Mucosa of descending colon (tissue), 3 donors: ENCODE measurements around the gene NFIL3. TPM values are rescaled to one million over a fixed set of nuclear protein-coding genes. Genes with fewer than 3 reads are reported as not detected.

Source experiments
- ATAC-seq: fragments of 200-7000 bp; cut with Tn5 transposase; one replicate; pipeline ENCODE4 v1.9.1; 2020; ENCODE audit warnings: mild to moderate bottlenecking, moderate library complexity
- DNase-seq, 3 donors: peaks; one replicate each; pipeline ENCODE4 v3.0.0-alpha.2; 2020
- H3K36me3 ChIP-seq: fragments of 200-600 bp; one replicate; pipeline ENCODE4 v1.8.0; 2021; ENCODE audit warnings: low read depth, mild to moderate bottlenecking
- H3K4me1 ChIP-seq: fragments of 200-600 bp; one replicate; pipeline ENCODE4 v1.8.0; 2021; ENCODE audit warnings: low read depth, mild to moderate bottlenecking
- H3K4me3 ChIP-seq: fragments of 200-600 bp; one replicate; pipeline ENCODE4 v1.8.0; 2021; ENCODE audit warnings: mild to moderate bottlenecking
- H3K9me3 ChIP-seq: fragments of 200-600 bp; one replicate; pipeline ENCODE4 v1.8.0; 2021; ENCODE audit warnings: mild to moderate bottlenecking
- intact Hi-C, 2 donors: fragments of 100-400 bp; cut with DNase I in 1 of 2; cut with micrococcal nuclease in 1 of 2; formaldehyde crosslinking; loops; one replicate each; pipeline versions ENCODE4 v1.11.0 to v1.11.1; 2022; cut with DNase I, micrococcal nuclease
- total RNA-seq, 3 donors: library from RNA; stranded (reverse); fragmentation: NEBNext Ultra II Directional in 2 of 3; extraction: Animal tissue kit (Norgen Biotek cat#: 25700) in 2 of 3; gene quantifications; one replicate each; pipeline versions ENCODE4 v1.2.1 to v1.2.4, GENCODE V29; 2021 to 2023
- TF ChIP-seq, protein P1 (sequence below): fragments of 200-600 bp; IDR thresholded peaks from one replicate; pipeline ENCODE4 v1.8.0; 2022; ENCODE audit warnings: antibody characterized with exemption, mild to moderate bottlenecking
- donor health status: DM: no; HTN: no; CAD: no; lungs with moderate emphysema.
- donor health status: DM: no; HTN: no; CAD: no.
- donor health status: DM: no; HTN: yes; CAD: no.

Gene NFIL3
- total RNA-seq, 3 donors from 2014 or later, result 17.7 to 41.9 (median 20.6) TPM

DNA sequence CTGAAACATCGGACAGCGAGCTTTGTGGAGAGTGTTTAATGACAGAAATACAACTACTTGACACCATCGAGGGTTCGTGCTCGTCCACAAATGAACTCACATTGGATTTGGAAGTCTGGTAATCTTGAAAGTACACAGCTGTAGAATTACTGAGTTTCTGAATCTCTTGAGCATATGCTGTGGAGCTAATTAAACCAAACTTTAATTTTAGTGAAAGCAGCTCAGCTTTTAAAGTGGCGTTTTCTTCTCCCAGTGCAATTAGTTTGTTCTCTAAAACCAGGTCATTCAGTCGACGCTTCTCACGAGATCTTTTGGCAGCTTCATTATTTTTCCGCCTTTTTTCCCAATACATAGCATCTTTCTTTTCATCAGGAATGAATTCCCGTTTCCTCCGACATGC, 13.5 kb downstream of the NFIL3 start:
- TF ChIP-seq, protein P1, sequence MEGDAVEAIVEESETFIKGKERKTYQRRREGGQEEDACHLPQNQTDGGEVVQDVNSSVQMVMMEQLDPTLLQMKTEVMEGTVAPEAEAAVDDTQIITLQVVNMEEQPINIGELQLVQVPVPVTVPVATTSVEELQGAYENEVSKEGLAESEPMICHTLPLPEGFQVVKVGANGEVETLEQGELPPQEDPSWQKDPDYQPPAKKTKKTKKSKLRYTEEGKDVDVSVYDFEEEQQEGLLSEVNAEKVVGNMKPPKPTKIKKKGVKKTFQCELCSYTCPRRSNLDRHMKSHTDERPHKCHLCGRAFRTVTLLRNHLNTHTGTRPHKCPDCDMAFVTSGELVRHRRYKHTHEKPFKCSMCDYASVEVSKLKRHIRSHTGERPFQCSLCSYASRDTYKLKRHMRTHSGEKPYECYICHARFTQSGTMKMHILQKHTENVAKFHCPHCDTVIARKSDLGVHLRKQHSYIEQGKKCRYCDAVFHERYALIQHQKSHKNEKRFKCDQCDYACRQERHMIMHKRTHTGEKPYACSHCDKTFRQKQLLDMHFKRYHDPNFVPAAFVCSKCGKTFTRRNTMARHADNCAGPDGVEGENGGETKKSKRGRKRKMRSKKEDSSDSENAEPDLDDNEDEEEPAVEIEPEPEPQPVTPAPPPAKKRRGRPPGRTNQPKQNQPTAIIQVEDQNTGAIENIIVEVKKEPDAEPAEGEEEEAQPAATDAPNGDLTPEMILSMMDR, result no peak
- intact Hi-C loops, result no loop called here
- H3K4me3 ChIP-seq, result no peak overlapping the region
- H3K36me3 ChIP-seq, result no peaks in the 10 kb centered on the region
- H3K9me3 ChIP-seq, result no peaks in the 10 kb centered on the region
- peaks cover 4% of the 10 kb centered on the region for H3K4me1 ChIP-seq
- DNase-seq, result no peak
- no peak for ATAC-seq

DNA sequence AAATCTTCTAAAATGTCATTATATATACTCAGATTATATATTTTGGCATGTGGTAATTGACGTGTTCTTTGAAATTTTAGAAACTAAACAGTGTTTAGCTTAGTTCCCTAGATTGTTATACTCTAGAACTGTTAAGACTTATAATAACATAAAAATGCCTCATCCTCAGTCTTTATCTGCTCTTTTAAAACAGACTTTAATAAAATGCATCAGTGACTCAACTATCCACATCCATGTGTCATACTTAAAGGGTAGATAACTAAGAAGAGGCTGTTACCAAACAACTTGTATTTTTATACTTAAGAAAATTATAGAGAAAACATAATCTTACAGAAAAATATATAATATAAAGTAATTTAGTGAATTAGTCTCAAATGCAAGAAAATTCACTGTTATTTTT, 15.2 kb downstream of the NFIL3 start:
- Histone ChIP-seq H3K4me1 (no peaks in the 10 kb centered on the region), H3K4me3 (no peak overlapping the region), H3K9me3 (no peaks in the 10 kb centered on the region), H3K36me3 (no peaks in the 10 kb centered on the region)
- TF ChIP-seq, protein P1, result no peak
- DNase-seq, result no peak
- no peak for ATAC-seq
- intact Hi-C loops, result no loop called here

DNA sequence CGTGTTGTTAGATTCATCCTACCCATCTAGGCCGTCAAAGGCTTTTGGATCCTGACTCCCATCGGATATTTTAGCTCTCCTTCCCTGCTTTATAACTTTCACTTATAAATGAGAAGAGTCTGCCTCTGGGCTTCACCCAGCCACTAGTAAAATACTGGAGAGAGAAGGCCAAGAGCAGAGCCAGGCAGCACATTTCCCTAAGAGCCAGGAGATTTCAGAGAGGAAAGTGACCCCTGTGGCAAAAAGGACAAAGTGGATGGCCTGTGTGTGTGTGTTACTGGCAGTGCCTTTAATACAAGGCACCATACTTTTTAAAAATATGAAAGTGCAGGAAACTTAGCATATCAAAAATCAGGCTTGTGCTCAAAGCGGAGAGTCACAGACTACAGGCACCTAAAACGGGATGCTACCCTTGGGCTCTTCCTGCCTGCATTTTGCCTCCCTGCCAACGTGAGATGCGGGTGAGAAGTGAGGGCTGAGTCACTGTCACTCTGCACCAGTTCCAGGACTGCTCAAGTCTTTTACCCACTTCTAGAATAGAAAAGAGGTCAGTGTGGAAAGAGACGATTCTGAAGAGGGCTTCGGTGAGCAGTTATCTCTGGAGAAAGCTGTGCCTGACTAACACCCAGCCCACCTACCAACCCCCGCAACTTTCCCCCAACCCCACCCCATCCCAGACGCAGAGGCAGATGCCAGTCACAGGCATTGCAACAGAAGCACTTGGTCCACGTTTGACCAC, 15.9 kb downstream of the NFIL3 start:
- Histone ChIP-seq H3K4me1 (no peaks in the 10 kb centered on the region), H3K4me3 (no peak overlapping the region), H3K9me3 (no peaks in the 10 kb centered on the region), H3K36me3 (no peaks in the 10 kb centered on the region)
- TF ChIP-seq, protein P1, result no peak
- no peak for ATAC-seq
- intact Hi-C loops, result no loop called here
- no peak for DNase-seq

DNA sequence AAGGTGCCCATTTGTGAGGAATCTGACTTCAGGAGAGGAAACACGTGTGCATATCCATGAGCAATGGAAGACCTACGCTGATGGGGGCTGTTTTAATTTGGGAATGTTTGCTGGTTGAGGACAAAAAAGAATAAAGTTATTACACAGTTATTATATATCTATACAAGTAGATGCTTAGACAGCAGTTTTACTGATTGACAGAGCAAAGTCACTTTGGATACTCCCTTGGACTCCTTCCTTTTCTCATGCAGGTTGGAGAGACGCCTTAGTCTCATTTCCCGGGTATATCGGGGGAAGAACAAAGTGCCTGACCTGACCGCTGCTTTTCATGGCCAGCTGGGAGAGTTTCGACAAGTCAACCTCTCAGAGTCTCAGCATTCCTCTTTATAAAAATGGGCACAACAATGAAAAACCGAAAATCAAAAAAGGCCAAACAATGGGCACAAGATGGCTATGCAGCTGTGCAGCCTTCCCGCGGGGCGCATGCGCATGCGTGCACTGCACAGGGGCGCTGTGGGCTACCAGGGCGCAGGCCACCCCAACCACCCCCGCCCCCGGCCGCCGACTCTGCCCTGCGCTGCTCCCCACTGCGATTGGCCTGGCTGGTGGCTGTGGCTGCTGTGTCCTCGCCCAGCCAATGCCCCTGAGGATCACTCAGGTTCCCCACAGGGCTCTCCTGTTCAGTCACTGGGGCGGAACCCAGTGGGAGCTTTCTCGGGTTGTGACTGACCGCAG, 18.1 kb downstream of the NFIL3 start:
- H3K9me3 ChIP-seq, result no peaks in the 10 kb centered on the region
- H3K36me3 ChIP-seq, result no peaks in the 10 kb centered on the region
- intact Hi-C loops, result no loop called here
- no peak overlapping the region for H3K4me3 ChIP-seq
- H3K4me1 ChIP-seq, result no peaks in the 10 kb centered on the region
- TF ChIP-seq, protein P1, result no peak
- DNase-seq (no peak), ATAC-seq (no peak)

DNA sequence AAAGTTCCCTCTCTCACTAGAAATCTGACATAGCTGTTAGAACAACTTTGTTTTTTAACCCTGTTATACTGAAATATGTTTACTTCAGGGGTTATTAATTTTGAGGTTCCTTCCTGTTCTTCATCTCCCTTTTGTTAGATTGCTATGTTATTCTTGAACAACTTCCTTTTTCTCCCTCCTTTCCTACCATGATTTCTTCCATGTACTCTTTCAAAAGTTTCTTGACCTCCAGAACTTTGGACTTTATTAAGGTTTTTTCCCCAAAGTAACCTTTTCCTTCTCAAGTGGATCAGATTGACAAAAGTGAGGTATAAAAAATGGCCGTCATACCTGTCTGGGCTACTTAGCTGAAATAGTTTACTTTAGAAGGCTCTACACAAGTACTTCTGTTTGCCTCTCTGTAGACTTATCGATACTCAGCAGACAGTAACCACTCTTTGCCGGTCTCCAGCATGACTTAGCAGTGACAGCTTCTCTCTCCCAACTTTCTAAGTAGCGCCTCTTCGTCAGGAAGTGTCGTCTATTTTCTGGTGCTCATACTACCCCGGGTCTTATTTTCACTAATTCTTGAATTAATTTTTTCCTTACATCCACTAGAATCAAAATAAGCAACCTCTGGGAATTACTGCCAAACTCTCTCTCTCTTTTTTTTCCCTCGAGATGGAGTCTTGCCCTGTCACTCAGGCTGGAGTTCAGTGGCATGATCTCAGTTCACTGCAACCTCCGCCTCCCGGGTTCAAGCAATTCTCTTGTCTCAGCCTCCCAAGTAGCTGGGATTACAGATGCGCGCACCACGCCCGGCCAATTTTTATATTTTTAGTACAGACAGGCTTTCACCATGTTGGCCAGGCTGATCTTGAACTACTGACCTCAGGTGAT, 19.7 kb downstream of the NFIL3 start:
- H3K9me3 ChIP-seq, result no peaks in the 10 kb centered on the region
- no peak for DNase-seq
- no peaks in the 10 kb centered on the region for H3K36me3 ChIP-seq
- ATAC-seq, result no peak
- TF ChIP-seq, protein P1, result no peak
- no peak overlapping the region for H3K4me3 ChIP-seq
- intact Hi-C loops, result no loop called here
- no peaks in the 10 kb centered on the region for H3K4me1 ChIP-seq
